Testis (tissue), 3 donors: ENCODE measurements around the gene COL25A1. TPM values are rescaled to one million over a fixed set of nuclear protein-coding genes. Genes with fewer than 3 reads are reported as not detected.

Source experiments
- DNase-seq: peaks from one replicate; pipeline ENCODE4 v3.0.0-alpha.2; 2019
- H3K27ac ChIP-seq, 2 donors: fragments of 200-600 bp; sonication (generic); one replicate each; pipeline ENCODE4 v1.5.1; 2019
- H3K27me3 ChIP-seq: fragments of 200-600 bp; sonication (generic); one replicate; pipeline ENCODE4 v1.5.1; 2019
- H3K36me3 ChIP-seq: fragments of 200-600 bp; sonication (generic); one replicate; pipeline ENCODE4 v1.5.1; 2017; ENCODE audit warnings: low read depth; ENCODE audit errors: missing control alignments
- H3K4me1 ChIP-seq: fragments of 200-600 bp; sonication (generic); one replicate; pipeline ENCODE4 v1.5.1; 2019
- H3K4me3 ChIP-seq, 2 donors: fragments of 200-600 bp; sonication (generic); one replicate each; pipeline ENCODE4 v1.5.1; 2017 to 2019
- H3K9me3 ChIP-seq: fragments of 200-600 bp; sonication (generic); one replicate; pipeline ENCODE4 v1.5.1; 2017
- CTCF ChIP-seq, 3 experiments: fragments of 450-650 bp in 2 of 3; fragments of 200-600 bp in 1 of 3; sonication (generic) in 1 of 3; IDR thresholded peaks; one replicate each; pipeline ENCODE4 v1.5.1; 2016 to 2019; ENCODE audit warnings: antibody characterized with exemption in 3 of 3, mild to moderate bottlenecking in 2 of 3, moderate library complexity in 1 of 3
- POLR2A ChIP-seq: fragments of 450-650 bp; IDR thresholded peaks from one replicate; pipeline ENCODE4 v1.6.1; 2017; ENCODE audit warnings: antibody characterized with exemption, mild to moderate bottlenecking, moderate library complexity
- WGBS, 2 donors: methylation state at CpG; one replicate each; pipeline ENCODE4 v1.1.5; 2018; 5-methylcytosine and 5-hydroxymethylcytosine counted together
- intact Hi-C: fragments of 100-400 bp; cut with DNase I; formaldehyde crosslinking; loops from one replicate; pipeline ENCODE4 v1.15.1; 2023; ENCODE audit warnings: low total_unique reads
- polyA plus RNA-seq: library from polyadenylated mRNA; stranded (reverse); fragments of 350-450 nt; fragmentation: Illumina TruSeq; extraction: RNeasy Lipid Tissue Mini Kit (QIAGEN cat#74804); gene quantifications from one replicate; pipeline ENCODE4 v1.2.3, GENCODE V29; 2014; ENCODE audit warnings: low read depth, low replicate concordance; ENCODE audit not compliant: insufficient read depth
- total RNA-seq, 2 donors: library from RNA; depleted of rRNA; stranded (reverse); fragments of >200 nt; gene quantifications; one replicate each; pipeline ENCODE4 v1.2.3, GENCODE V29; 2016

The COL25A1 gene
- total and polyA plus RNA-seq, 3 donors from 2014 or later = 11.7 to 19.2 (median 17.2) TPM

DNA sequence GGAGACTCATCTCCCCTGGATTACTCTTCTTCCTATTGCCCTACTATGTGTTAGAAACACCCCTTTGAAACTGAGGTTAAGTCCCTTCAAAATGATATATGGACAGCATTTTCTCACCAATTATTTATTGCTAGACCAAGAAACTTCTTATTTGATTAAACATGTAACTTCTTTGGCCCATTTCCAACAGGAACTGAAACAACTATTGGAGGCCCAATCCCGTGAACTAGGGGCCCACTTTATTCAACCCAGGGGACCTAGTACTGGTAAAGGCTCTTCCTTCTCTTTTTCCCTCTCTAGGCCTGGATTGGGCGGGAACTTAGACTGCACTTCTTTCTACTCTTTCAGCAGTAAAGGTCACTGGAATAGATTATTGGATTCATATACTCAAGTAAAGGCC, 16.7 kb upstream of the COL25A1 start:
- 77 to 85% methylated on average over 2 of the region's 2 CpGs for WGBS, 2 donors
- H3K9me3 ChIP-seq = no peaks in the 10 kb centered on the region
- intact Hi-C loops = no loop called here

GRCh38 chr4:109315818-109316217, 13.4 kb upstream of the COL25A1 start:
- no peak overlapping the region for H3K27ac ChIP-seq
- WGBS, 2 donors = 94 to 100% methylated on average over 2 of the region's 2 CpGs
- H3K27me3 ChIP-seq = no peaks in the 10 kb centered on the region
- no peaks in the 10 kb centered on the region for H3K9me3 ChIP-seq
- no peak for DNase-seq
- TF ChIP-seq POLR2A = no peak
- TF ChIP-seq CTCF (IDR thresholded peaks at IDR 0.05) = no peak
- no peaks in the 10 kb centered on the region for H3K36me3 ChIP-seq
- no peaks in the 10 kb centered on the region for H3K4me1 ChIP-seq
- intact Hi-C loops = no loop called here
- no peak overlapping the region for H3K4me3 ChIP-seq

More for the DNA sequence above, 16.7 kb upstream of the COL25A1 start:
- Histone ChIP-seq H3K4me1 (no peaks in the 10 kb centered on the region), H3K27me3 (no peaks in the 10 kb centered on the region), H3K4me3 (no peak overlapping the region), H3K36me3 (no peaks in the 10 kb centered on the region), H3K27ac (no peak overlapping the region)
- TF ChIP-seq CTCF (IDR thresholded peaks at IDR 0.05) (no peak), POLR2A (no peak)
- no peak for DNase-seq

DNA sequence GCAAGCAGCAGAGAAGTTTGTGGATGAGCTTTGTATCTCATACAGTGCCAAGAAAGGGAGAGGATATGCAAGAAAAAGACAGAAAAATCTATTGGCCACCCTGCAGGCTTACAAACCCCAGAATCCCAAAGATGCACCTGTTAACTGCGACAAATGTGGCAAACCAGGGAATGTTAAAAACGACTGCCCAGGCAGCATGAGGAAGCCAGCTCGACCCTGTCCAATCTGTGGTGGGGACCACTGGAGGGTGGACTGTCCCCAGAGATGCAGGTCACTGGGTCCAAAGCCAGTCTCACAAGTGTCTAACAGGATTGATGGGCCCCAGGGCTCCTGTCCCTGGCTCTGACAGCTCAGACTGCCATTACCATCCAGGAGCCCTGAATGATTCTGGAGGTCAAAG, 12.9 kb upstream of the COL25A1 start:
- H3K4me1 ChIP-seq = no peaks in the 10 kb centered on the region
- no peaks in the 10 kb centered on the region for H3K36me3 ChIP-seq
- no peaks in the 10 kb centered on the region for H3K27me3 ChIP-seq
- intact Hi-C loops = no loop called here
- WGBS, 2 donors = 64 to 95% methylated on average over 3 of the region's 3 CpGs
- no peaks in the 10 kb centered on the region for H3K9me3 ChIP-seq
- DNase-seq = no peak
- H3K27ac ChIP-seq = no peak overlapping the region
- TF ChIP-seq CTCF (IDR thresholded peaks at IDR 0.05) (no peak), POLR2A (no peak)
- H3K4me3 ChIP-seq = no peak overlapping the region

DNA sequence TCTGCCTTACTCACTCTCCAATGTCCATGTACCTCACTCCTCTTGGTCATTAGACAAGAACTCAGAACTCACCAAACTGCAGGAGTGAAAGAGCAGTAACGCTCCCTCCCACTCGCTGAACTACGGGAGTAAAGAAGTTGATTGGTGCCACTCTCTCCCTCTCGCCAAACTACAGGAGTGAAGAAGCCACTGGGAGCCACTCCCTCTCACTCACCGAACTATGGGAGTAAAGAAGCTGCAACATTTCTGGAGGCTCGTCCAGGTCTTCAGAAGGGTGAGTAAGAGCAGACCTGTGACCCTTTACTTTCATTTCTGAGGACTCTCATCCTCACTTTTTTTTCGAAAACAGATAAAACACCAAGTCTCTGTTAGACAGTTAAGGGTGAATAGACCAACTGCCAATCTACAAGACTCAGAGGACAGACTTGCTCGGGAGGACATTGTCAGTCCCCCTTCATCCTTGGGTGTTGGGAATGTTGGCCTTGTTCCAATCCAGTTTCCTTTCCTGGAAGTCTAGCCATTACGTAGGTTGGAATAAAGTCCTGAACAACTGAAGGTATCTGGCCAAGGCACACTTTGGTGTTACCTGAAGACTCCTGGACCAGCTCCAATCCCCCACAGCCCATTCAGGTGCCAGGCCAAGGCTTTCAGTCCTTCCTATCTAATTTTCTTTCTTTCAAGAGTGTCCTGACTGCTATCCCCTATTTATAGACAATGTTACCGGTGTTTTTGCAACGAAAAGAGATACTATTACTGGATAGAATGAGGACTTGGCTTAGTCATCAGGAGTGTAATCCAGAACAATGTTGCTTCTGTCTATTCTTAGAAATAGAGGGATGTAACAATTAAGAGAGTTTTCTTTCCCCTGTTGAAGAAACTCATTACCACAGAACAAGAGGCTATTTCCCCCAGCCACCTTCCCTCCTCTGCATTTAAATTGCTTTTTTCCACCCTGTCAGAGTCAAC, 11.0 kb upstream of the COL25A1 start:
- Histone ChIP-seq H3K9me3 (no peaks in the 10 kb centered on the region), H3K27me3 (no peaks in the 10 kb centered on the region), H3K4me3 (no peak overlapping the region), H3K36me3 (no peaks in the 10 kb centered on the region), H3K27ac (no peak overlapping the region), H3K4me1 (no peaks in the 10 kb centered on the region)
- no peak for TF ChIP-seq POLR2A
- TF ChIP-seq CTCF (IDR thresholded peaks at IDR 0.05) = no peak
- 75 to 79% methylated on average over 11 of the region's 11 CpGs for WGBS, 2 donors
- intact Hi-C loops = no loop called here
- no peak for DNase-seq

DNA sequence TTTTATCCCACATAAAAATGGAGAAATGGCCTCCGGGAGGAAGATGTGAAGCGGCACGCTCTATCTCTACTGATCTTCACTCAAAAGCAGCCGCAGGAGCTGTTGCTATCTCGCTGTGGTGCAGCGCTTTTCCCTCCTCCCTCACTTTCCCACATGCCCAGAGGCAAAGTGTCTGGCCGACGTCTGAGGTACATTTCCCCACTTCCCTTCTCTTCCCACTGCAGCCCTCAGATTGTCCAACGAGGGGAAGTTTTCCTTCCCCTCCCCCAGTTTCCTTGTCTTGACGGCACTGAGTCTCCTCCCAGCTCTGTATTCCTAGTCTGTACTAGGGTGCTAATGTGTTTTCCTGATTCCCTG, 660 bp upstream of the COL25A1 start:
- H3K27ac ChIP-seq = peak overlapping the region in 1 of 2 donors; percentile 55
- 0% methylated on average over 10 of the region's 10 CpGs for WGBS, 2 donors
- DNase-seq = no peak
- no peaks in the 10 kb centered on the region for H3K27me3 ChIP-seq
- intact Hi-C loops = no loop called here
- TF ChIP-seq CTCF (IDR thresholded peaks at IDR 0.05) = no peak
- TF ChIP-seq POLR2A = no peak
- H3K36me3 ChIP-seq = no peaks in the 10 kb centered on the region
- H3K4me1 ChIP-seq = no peaks in the 10 kb centered on the region
- H3K9me3 ChIP-seq = no peaks in the 10 kb centered on the region
- H3K4me3 ChIP-seq = peak overlapping the region; percentile 51 to 64
